ENCODE results near the gene SLC30A2.

GRCh38 chr1:25999041-25999800, 46.7 kb downstream of the SLC30A2 start:
- TF ChIP-seq CTCF (conservative IDR thresholded peaks at IDR 0.05; ENCODE audit: low read depth, low read length) (no peak), EZH2phosphoT487 (IDR thresholded peaks at IDR 0.05; ENCODE audit: borderline replicate concordance, low read length) (no peak)

All from PC-3 (cell line).